ENCODE measurements around the gene RBPJ.
A peak's percentile ranks its signal among the peaks of the same experiment; 100 is the strongest.

RBPJ gene

GRCh38 chr4:26402458-26402857, 81.6 kb downstream of the RBPJ start:
- TF ChIP-seq CTCF (IDR thresholded peaks at IDR 0.05; ENCODE audit: insufficient read depth, low read depth, low read length, missing control alignments) = no peak
- DNase-seq (ENCODE audit: low read depth) = no peak
- no peak overlapping the region for H3K4me3 ChIP-seq (ENCODE audit: low read length)

- DNase-seq (ENCODE audit: low read depth) = no peak
- TF ChIP-seq CTCF (IDR thresholded peaks at IDR 0.05; ENCODE audit: insufficient read depth, low read depth, low read length, missing control alignments) = no peak
- H3K4me3 ChIP-seq (ENCODE audit: low read length) = no peak overlapping the region
Observed at GRCh38 chr4:26404743-26405206, 84.0 kb downstream of the RBPJ start.

GRCh38 chr4:26406346-26406975, 85.6 kb downstream of the RBPJ start:
- peak; percentile 53 for DNase-seq (ENCODE audit: low read depth)
- TF ChIP-seq CTCF (IDR thresholded peaks at IDR 0.05; ENCODE audit: insufficient read depth, low read depth, low read length, missing control alignments) = no peak
- no peak overlapping the region for H3K4me3 ChIP-seq (ENCODE audit: low read length)

GRCh38 chr4:26407476-26407875, 86.7 kb downstream of the RBPJ start:
- TF ChIP-seq CTCF (IDR thresholded peaks at IDR 0.05; ENCODE audit: insufficient read depth, low read depth, low read length, missing control alignments) = no peak
- no peak for DNase-seq (ENCODE audit: low read depth)
- H3K4me3 ChIP-seq (ENCODE audit: low read length) = no peak overlapping the region

- DNase-seq (ENCODE audit: low read depth) = peak; percentile 55
Observed at GRCh38 chr4:26410385-26411293, 89.8 kb downstream of the RBPJ start.

More at GRCh38 chr4:26410385-26411293, 89.8 kb downstream of the RBPJ start:
- peak; percentile 50 for TF ChIP-seq CTCF (IDR thresholded peaks at IDR 0.05; ENCODE audit: insufficient read depth, low read depth, low read length, missing control alignments)
- H3K4me3 ChIP-seq (ENCODE audit: low read length) = no peak overlapping the region
